Panc1 (cell line): Measurements from ENCODE around the gene HCN4. TPM values are rescaled to one million over a fixed set of nuclear protein-coding genes. Genes with fewer than 3 reads are reported as not detected.

Experiments used
- ATAC-seq: fragments of 200-7000 bp; cut with Tn5 transposase; 2 replicates; pipeline ENCODE4 v1.9.1; 2020; ENCODE audit warnings: mild to moderate bottlenecking, moderate library complexity
- BruUV-seq: library from RNA; stranded (reverse); fragments of 400-500 nt; replicated peaks from 2 replicates; lab custom pipeline; 2021; lab: Mats Ljungman, UMichigan
- CTCF ChIA-PET: fragments of 300-600 bp; sonication (Branson Sonifier 250); formaldehyde crosslinking; loops from one replicate; lab custom pipeline; 2022; ENCODE audit warnings: antibody characterized with exemption; lab: Charles Lee
- POLR2A ChIA-PET: fragments of 300-600 bp; sonication (Branson Sonifier 250); formaldehyde crosslinking; loops from one replicate; lab custom pipeline; 2022; ENCODE audit warnings: antibody characterized with exemption; lab: Charles Lee
- DNase-seq: peaks from one replicate; pipeline ENCODE4 v3.0.0-alpha.2; 2010; ENCODE audit warnings: low read depth, low spot score
- H3K27ac ChIP-seq: 2 replicates; pipeline ENCODE4 v1.5.1; 2011; ENCODE audit warnings: mild to moderate bottlenecking, low read length, inconsistent platforms
- H3K27me3 ChIP-seq: fragments of 200-500 bp; sonication (Bioruptor generic); 2 replicates; pipeline ENCODE4 v1.6.0; 2014; ENCODE audit warnings: low read length, inconsistent platforms; ENCODE audit not compliant: control insufficient read depth, insufficient read depth
- H3K36me3 ChIP-seq: fragments of 200-500 bp; sonication (Bioruptor generic); 2 replicates; pipeline ENCODE4 v1.5.1; 2014; ENCODE audit warnings: inconsistent platforms, mild to moderate bottlenecking, low read length, moderate library complexity; ENCODE audit not compliant: control insufficient read depth, insufficient read depth
- H3K4me1 ChIP-seq: 2 replicates; pipeline ENCODE4 v1.5.1; 2011; ENCODE audit warnings: inconsistent platforms, mild to moderate bottlenecking, low read length, moderate library complexity; ENCODE audit not compliant: control insufficient read depth, insufficient read depth
- H3K4me3 ChIP-seq, 2 experiments: 2 replicates each; pipeline ENCODE4 v1.5.1; 2011 to 2012; ENCODE audit warnings: low read depth in 2 of 2, low read length in 2 of 2, mild to moderate bottlenecking in 2 of 2, inconsistent platforms in 1 of 2, moderate library complexity in 1 of 2
- H3K9me3 ChIP-seq: fragments of 200-500 bp; sonication (Bioruptor generic); 2 replicates; pipeline ENCODE4 v1.5.1; 2014; ENCODE audit warnings: low read depth, mild to moderate bottlenecking, inconsistent platforms, low read length, moderate library complexity; ENCODE audit not compliant: control insufficient read depth, insufficient read depth
- CTCF ChIP-seq: fragments of 450-650 bp; IDR thresholded peaks from 2 replicates; pipeline ENCODE4 v1.5.1; 2017; ENCODE audit warnings: mild to moderate bottlenecking
- POLR2AphosphoS5 ChIP-seq: IDR thresholded peaks from 2 replicates; pipeline ENCODE4 v1.6.1; 2012; ENCODE audit warnings: mild to moderate bottlenecking, low read depth, low read length, moderate library complexity
- REST ChIP-seq, 2 experiments: IDR thresholded peaks; 2 replicates each; pipeline ENCODE4 v1.6.1; 2011 to 2012; ENCODE audit warnings: low read depth in 2 of 2, control low read depth in 1 of 2, low read length in 1 of 2, mild to moderate bottlenecking in 1 of 2, moderate library complexity in 1 of 2; ENCODE audit not compliant: insufficient read depth in 1 of 2
- SIN3A ChIP-seq: IDR thresholded peaks from 2 replicates; pipeline ENCODE4 v1.6.1; 2012; ENCODE audit warnings: low read depth, mild to moderate bottlenecking, low read length, moderate library complexity, borderline replicate concordance; ENCODE audit not compliant: insufficient read depth
- TCF7L2 ChIP-seq: IDR thresholded peaks from 2 replicates; pipeline ENCODE4 v1.6.1; 2011; ENCODE audit warnings: mild to moderate bottlenecking, low read depth, low read length, inconsistent platforms
- in situ Hi-C: cut with HindIII; loops from 2 replicates; pipeline ENCODE4 v1.10.0; 2016; ENCODE audit warnings: low sequenced_read_pairs, low pct_unique_long_range_greater_than_20kb
- intact Hi-C: fragments of 100-400 bp; cut with micrococcal nuclease; formaldehyde crosslinking; loops from one replicate; pipeline ENCODE4 v1.10.0; 2022; ENCODE audit not compliant: unreplicated experiment
- total RNA-seq: library from RNA; stranded (reverse); gene quantifications from one replicate; pipeline ENCODE4 v1.2.1, GENCODE V29; 2021; ENCODE audit not compliant: unreplicated experiment

HCN4 gene
- total RNA-seq, 1 experiment from 2014 or later, result 0.15 TPM

GRCh38 chr15:73318463-73319351, 50.1 kb downstream of the HCN4 start:
- H3K4me3 ChIP-seq, result no peak overlapping the region
- no peaks in the 10 kb centered on the region for H3K4me1 ChIP-seq
- no peak overlapping the region for H3K27ac ChIP-seq
- TF ChIP-seq POLR2AphosphoS5, result no peak
- no peak for TF ChIP-seq CTCF
- TF ChIP-seq REST (IDR thresholded peaks at IDR 0.05; ENCODE audit: insufficient read depth in 1 of 2, low read depth in 2 of 2, low read length in 1 of 2), result no peak
- no peak for TF ChIP-seq TCF7L2
- no peak for TF ChIP-seq SIN3A
- no TSS peak for BruUV-seq
- H3K36me3 ChIP-seq, result no peaks in the 10 kb centered on the region
- ChIA-PET POLR2A (interaction anchor here (0.5 kb wide), 1 partner anchor 470 kb away, joined by 3 read pairs; no protein-coding TSS in a partner anchor), CTCF (no interaction called here)
- 0 out of 2 replicates have a peak, but pooled peaks have one; percentile 35 for ATAC-seq
- no peaks in the 10 kb centered on the region for H3K9me3 ChIP-seq
- no peak for DNase-seq
- in situ Hi-C loops (no loop called here), intact Hi-C loops (no loop called here)
- no peaks in the 10 kb centered on the region for H3K27me3 ChIP-seq

- Histone ChIP-seq H3K9me3 (no peaks in the 10 kb centered on the region), H3K27me3 (no peaks in the 10 kb centered on the region), H3K27ac (no peak overlapping the region), H3K4me1 (no peaks in the 10 kb centered on the region), H3K36me3 (no peaks in the 10 kb centered on the region), H3K4me3 (no peak overlapping the region)
- intact Hi-C loops (no loop called here), in situ Hi-C loops (no loop called here)
- ChIA-PET POLR2A (interaction anchor here (0.5 kb wide), 1 partner anchor 470 kb away, joined by 3 read pairs; no protein-coding TSS in a partner anchor), CTCF (interaction anchor here (0.6 kb wide), 1 partner anchor 618 kb away, joined by 5 read pairs; no protein-coding TSS in a partner anchor)
- DNase-seq (no peak), ATAC-seq (peak; percentile 50; the same call in 1 of the 2 replicates)
- BruUV-seq, result no TSS peak
- TF ChIP-seq POLR2AphosphoS5 (no peak), TCF7L2 (no peak), REST (IDR thresholded peaks at IDR 0.05; ENCODE audit: insufficient read depth in 1 of 2, low read depth in 2 of 2, low read length in 1 of 2) (no peak), SIN3A (no peak), CTCF (no peak)
Observed at GRCh38 chr15:73317651-73318462, 50.9 kb downstream of the HCN4 start.
